Stimulated activated CD8-positive, alpha-beta memory T cell treated with anti-CD3 and anti-CD28 coated beads, Interleukin-4, amount 100 ng/mL, for 24 hours (primary cell): ENCODE results near the gene SORL1.

Source experiments
- DNase-seq: peaks from one replicate; pipeline ENCODE4 v3.0.0-alpha.2; 2020; ENCODE audit warnings: low read depth

SORL1 gene

DNA sequence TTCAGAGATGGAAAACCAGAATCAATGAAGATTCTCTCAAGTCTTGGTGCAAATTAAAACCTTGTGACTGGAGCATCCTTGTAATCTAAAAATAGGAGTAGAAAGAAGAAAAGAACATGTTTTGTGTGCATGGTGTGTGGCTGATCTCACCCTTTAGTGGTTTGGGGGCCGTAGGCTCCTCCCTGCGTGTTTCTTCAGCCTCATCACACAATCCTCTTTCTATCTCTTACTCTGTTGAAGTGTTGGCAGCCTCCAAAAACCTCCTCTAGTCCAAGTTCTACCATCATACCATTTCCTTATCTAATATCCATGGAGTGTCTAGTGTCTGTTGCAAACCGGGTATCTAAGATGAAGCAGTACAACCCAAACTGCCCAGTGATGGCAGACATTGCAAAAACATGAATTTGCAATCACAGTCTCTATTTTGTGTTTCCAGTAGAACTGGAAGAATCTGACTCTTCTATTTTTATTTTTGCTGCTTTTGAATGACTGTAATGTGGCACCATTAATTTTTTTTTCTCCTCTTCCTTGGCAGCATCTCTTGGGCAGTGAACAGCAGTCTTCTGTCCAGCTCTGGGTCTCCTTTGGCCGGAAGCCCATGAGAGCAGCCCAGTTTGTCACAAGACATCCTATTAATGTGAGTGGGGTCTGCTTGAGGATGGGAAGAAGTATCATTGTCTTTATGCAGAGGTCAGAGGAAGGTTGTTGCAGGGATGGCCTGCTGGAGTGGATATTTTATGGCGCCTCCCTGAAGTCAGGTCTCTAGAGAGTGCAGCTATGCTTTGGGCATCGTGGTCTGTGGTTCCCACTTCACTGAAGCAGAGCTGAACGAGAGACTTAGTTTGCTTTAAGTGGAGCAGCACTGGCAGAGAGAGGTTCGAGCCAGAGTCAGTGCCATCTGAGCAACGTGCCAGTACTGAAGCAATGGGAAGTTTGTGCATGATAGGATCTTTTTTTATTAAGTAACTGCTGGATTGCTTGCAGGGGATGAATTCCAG is 60.7 kb downstream of the SORL1 start:
- DNase-seq: no peak

DNA sequence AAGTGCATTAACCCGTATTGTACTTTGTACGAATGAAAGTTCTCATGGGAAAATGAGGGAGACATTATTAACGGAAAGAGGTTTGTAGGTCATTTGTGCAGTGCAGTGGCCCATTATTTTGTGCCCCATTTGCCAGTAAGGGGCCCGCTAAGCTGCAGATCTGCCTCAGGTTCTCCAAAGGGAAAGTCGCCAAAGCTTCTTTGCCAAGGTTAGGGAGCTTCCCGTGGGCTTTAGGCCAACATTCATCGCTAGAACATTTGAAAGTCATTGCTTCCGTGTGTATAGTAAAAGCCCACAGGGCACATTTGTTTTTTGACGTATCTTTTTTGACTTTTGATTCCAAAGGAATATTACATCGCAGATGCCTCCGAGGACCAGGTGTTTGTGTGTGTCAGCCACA is 61.7 kb downstream of the SORL1 start:
- DNase-seq: no peak

DNA sequence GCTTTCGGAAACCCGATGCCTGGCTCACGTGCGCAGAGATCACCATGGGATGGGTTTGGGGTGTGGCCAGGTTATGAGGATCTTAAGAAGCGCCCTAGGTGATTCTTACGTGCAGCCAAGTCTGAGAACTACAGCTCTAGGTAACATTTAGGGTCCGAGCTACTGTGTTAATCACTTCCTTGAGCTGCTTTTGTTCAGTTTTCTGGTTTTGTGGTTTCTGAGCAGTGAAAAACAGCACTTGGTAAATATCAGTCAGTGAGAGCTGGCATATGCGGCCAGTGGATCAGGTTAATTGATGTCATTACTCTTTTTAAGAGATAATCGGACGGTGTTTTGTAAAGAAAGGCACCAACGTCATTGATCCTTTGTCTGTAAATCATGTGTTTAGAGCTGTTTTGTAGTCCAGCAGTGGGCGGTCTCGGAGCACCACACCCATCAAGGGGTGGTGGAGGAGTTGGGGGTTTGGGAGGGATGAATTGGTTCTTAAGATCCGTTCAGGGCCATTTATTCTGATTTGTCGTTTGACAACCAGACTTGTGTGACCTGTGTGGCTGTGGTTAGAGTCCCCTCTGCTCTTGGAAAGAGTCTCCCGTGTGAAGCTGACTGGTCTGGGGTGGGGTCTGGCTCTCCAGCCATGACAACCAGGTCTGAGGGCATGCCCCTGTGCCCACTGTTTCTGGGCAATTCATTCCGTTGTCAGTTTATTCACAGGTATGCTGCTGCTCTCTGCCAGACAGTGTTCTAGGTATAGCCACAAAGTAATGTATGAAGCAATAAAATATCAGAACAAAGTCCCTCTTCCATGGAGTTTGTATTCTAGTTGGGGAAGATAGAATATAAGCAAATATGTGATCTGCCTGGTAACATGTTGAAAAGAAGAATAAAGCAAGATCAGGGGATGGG is 62.6 kb downstream of the SORL1 start:
- no peak for DNase-seq

DNA sequence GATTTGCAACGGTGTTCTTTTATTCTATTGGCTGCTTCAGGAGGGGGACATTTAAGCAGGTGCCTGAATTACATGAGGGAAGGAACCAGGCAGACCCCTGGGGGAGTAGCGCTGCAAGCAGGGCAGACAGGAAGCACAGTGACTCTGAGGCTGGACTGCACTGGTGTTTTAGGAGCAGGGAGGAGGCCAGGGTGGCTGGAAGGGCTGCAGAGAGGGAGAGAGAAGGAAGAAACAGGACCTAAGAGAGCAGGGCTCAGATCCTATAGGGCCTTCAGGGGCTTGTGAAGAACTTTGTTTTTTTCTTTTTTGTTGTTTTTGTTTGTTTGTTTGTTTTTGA is 63.2 kb downstream of the SORL1 start:
- no peak for DNase-seq

DNA sequence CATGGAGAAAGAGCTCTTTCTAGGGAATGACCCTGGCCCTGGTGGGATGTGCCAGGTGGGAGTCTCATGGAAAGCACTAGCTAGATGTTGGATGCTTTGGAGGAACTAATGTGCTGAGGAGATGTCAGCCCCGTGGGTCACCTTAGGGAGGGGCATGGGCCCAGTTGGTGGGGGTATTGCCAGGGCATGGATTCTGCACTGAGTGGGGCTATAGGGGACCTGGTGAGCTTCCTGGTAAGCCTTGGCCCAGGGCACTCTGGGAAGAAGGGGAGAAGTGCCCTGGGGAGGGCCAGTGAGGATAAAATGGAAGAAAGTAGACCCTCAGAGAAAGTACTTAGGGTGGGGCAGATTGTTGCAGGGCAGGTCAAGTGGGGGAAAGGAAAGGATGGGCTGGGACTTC is 65.9 kb downstream of the SORL1 start:
- DNase-seq: no peak

DNA sequence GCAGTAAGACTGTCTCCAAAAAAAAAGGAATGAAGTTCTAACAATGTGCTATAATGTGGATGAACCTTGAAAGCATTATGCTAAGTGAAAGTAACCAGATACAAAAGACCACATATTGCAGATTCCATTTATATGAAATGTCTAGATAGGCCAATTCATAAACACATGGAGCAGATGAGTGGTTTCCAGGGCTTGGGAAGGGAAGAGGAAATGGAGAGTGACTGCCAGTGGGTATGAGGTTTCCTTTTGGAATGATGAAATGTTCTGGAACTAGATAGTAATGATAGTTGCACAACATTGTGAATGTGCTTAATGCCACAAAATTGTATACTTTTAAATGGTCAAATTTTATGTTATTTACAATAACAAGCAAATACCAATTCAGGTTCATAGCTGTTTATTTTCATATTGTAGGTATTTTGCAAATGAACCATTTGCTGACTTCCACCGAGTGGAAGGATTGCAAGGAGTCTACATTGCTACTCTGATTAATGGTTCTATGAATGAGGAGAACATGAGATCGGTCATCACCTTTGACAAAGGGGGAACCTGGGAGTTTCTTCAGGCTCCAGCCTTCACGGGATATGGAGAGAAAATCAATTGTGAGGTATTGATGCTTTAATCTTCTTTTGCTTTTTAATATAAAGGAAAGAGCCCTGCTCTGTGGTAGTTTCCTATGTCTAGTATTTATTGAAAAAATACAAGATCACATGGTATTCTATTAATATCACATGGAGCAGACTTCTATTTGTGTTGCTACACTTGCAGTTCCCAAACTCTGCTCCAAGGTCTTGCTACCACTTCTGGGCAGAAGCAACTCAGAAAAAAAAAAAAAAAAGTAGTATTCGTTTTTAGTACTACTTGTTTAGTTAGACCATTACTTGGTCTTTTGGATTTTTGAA is 68.4 kb downstream of the SORL1 start:
- no peak for DNase-seq

DNA sequence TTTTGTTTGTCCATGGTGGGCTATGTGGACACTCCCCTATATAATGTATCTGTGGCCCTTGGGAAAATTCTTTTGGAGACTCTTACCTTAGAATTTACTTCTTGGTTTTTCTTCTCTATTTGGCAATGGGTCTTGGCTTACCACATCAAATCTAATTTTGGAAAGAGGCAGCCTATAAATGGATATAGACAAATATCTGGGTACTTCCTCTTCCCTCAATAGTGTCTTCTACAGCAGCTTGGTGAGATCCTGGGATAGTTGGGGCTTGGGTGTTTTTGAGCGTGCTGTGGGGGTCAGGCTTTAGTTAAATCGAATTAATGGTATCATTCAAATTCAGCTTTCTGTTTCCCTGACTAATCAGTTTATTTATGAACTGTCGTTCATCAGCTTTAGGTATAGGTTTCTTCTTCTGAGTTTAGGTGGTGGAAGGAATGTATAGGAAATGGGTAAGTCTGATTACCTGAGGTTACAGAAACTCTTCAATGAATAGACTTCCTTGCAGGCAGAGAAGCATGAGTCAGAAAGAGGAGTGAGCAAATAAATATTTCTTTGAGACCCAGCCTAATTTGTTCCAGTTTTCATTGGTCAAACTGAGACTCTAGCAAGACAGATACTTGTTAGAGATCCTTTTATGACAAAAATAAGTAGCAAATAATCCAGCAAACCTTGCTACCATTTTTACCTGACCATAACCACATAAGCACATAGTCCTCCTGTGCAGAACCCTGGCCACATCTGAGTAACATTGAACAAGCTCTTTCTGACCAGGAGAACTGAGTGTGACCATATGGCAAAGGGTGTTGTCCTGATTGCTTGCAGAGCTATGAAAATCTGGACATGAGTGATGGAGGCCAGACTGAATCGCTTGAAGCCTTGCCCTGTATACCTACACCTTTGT is 69.3 kb downstream of the SORL1 start:
- DNase-seq: no peak

DNA sequence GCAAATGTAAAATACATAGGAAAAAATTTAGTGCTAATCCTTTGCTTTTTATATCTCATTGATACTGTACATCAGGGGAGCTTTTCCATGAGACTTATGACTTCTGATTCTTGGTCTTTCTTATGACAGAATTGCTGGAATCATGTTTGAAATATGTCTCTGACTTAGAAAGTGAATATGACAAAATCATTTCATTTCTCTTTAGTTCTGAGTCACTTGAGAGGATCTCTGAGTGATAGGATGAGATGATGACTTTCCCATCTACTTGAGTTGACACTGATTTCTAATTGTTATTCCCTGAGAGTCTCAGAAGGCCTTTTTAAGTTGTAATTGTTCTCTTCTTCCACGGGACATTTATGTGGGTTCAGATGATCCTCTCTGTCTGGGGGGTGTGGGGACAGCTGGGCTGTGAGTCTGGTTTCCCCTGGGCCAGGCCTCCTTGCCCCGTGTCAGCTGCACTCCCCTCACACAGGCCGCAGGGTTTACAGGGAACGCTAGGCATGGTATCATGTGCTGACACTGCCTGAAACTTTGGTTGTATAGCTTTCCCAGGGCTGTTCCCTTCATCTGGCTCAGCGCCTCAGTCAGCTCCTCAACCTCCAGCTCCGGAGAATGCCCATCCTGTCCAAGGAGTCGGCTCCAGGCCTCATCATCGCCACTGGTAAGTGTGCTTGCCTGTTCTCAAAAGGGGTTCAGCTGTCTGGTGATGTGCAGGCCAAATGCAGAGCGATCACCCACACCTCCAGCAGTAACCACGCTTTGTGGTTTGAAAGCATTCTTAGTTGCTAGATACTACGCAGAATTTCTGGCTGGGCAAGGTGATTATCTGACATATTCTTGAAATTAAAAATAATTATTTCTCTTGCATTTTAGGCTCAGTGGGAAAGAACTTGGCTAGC is 70.2 kb downstream of the SORL1 start:
- no peak for DNase-seq

DNA sequence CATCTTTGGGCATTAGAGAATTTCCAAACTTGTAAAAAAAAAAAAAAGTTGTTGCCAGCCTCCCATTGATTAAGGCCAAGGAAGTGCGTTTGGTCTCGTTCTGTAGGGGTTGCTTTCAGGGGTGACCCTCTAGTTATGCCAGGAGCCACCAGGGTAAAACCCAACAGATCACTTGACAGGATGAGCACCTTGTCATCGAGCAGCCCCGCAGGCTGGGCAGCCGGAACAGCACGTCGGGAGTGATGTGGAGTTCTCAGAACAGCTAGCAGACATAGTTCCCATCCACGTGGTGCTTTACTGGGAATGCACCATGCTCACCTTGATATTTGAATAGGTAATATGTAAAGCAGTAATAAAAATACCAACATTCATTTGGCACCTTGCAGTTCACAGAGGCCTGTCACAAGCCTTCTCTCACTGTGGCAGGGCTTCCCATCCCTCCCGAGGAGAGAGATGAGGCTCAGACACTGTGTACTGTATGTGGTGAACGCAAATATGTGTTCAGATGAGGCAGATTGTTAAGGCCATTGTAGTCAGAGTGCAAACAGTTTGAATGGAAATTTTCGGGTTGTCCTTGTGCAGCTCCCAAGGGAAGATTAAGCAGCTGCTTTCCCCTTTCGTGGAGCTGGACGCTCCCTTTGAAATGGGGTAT is 71.6 kb downstream of the SORL1 start:
- no peak for DNase-seq

DNA sequence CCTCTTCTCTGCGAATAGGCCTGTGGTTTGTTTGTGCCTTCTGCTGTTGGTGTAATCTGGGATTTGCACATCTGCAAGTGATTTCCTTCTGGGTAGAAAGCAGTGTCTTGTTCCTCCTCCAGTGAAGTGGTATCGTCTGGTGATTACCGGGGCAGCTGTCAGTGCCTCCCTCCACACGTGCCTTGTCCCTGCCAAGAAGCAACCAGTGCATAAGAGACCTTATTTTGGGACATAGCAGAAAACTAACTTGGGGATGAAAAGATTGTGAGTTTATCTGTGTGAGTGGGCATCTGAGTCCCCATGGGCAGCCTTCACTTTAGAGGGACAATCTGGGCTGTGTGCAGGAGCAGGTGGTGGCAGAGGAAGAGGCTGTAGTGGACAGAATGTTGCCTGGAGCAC is 72.1 kb downstream of the SORL1 start:
- no peak for DNase-seq

DNA sequence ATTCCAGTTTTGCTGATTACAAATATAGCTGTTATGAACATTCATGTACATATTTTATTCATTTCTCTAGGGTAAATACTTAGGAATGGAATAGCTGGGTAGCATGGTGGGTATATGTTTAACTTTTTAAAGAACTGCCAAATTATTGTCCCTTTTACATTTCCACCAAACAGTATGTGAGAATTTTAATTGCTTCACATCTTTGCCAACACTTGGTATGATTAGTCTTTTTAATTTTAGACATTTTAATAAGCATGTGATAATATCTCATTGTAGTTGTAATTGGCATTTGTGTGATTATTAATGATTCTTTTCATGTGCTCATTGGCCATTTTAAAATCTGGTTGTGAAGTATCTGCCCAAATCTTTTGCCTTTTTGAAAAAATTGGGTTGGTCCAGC is 73.3 kb downstream of the SORL1 start:
- DNase-seq: no peak

DNA sequence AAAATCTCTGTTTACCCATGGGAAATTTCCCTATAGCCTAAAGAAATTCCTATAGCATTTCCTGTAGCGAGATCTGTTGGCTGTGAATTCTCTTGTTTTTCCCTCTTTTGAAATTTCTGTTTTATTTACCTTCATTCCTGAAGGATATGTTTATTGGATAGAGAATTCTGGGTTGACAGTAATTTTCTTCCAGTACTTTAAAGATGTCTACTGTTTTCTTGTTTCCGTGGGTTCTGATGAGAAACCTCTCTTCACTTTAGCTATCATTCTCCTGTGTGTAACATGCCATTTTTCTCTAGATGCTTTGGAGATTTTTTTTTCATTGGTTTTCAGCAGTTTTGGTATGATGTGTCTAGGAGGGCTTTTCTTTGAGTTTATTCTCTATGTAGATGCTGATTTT is 78.1 kb downstream of the SORL1 start:
- DNase-seq: no peak

DNA sequence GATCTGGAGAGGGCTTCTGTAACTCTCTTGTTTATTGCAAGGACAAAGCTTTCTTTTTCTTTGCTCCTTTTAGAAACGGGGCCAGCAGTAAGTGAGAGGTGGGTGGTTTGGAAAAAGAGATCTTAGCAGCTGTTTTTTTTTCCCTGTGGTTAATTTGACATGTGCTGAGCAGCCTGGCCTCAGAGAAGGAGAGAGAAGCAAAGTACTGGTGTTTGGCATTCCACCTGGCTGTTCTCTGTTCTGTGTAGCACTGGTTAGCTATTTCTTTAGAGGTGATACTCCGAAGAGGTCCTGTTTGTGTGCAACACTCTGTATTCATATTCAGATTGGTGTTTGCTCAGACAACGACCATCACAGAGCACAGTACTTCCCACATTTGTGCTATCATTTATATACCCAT is 81.5 kb downstream of the SORL1 start:
- no peak for DNase-seq

DNA sequence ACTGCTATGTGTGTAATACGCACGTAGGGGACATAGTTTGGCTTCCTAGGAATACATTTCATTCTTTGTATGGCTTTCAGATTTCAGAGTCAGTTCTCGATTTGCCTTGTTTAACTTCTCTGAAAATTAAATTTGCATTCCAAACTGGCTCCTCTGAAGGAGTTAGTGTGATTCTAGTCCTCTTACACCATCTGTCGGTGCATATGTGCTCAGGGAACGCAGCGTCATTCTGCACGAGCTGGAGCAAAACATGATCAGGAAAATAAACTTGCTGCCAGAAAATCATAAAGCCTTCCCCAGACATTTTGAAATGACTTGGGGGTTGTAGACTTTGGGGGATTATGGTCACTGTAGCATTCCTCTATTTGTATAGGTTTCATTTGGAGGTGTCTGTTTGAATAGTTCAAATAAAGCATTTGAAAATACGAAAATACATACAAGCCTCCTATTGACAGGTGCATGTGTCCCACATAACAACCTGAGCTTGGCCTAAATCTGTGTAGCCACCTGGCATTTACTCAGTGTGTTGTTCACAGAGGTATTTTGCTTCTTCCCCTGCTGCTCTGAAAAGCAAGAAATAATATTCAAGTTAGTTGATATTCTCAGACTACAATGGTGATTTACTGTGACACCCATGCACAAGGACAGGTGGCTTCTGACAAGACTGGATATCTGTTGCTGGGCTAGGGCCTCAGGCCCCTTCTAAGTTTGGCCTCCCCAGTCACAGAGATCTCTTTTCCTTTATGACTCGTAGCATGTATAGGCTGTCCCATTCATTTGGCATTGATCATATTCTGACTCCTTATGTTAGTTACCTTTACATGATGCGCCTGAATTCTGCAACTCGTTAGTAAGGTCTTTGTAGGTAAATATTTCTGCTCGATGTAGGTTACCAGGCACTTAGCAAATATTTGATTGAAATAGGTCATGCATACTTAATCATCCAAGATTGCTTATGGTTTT is 82.3 kb downstream of the SORL1 start:
- DNase-seq: no peak

DNA sequence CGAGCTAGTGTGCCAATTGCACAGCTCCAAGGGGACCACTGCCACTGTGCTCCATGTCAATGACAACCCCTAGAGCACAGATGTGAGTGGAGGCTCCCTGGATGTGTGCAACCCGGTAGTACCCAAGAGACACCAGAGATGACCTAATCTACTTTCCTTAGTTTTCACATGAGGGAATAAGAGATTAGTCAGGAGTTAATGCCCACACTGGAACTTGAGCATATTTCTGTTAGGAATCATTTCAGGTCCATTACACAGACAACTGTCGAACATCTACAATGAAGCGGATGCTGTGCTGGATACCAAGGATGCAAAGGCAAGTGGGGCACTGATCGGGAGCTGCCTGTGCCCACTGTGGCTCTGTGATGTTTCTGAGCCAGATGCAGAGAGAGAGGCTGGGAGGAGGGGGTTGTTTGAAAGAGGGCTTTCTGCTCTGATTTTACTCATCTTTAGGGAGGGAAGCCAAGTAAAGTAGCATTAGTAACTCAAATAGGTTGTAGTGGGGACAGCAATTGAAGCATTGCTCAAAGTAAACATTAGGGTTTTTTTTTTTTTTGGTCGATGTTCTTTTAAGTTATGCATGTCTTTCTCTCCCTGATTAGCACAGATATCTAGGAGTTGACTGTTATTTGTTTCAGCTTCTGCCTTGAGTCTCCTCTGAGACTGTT is 83.1 kb downstream of the SORL1 start:
- no peak for DNase-seq

DNA sequence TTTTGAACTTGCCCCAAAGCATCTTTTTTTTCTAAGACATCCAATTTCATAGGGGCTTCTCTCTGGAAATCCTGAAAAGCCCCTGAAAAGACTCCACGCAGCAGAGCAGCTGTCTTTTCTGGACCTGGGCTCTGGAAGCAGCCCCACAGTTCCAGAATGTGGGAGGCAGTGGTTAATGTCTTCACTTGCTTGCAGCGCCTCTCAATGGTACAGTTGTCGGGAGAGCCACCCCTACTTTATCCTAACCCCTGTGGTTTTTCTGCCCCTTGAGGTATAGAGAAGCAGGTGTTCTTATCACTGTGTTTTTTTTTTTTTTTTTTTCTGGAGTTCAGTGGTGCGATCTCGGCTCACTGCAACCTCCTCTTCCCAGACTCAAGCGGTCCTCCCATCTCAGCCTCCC is 84.0 kb downstream of the SORL1 start:
- DNase-seq: no peak

DNA sequence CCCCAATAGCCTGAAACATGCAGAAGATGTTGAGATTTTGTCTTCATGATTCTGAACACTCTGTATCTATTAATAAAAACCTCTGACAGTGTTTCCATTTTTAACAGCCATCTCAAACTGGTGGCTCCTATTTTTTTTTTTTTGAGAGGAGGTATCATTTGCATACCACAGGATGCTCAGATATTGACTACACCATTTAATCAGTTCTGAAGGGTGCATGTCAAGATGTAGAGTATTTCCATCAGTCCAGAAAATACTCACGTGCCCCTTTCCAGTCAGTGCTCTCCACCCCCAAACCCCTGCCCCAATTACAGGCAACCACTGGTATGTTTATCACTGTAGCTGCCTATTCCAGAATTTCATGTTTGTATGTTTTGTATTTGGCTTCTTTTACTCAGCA is 85.9 kb downstream of the SORL1 start:
- no peak for DNase-seq

DNA sequence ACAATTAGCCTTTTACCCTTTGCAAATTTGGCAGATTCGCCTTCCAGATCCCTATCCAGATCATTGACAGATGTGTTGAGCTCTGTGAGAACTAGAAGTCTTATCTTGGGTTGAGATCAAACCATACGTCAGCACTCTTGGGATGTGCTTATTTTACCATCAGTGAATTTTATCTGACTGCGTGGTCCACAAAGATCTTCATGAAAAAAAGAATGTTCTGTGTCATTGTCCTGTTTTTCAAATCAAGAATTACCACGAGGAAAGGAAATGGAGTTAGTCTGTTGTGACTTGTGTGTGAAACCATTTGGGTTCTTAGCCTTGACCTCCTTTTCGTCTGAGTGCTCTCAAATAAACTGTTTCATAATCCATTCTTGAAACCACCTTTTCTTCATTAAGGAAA is 86.9 kb downstream of the SORL1 start:
- no peak for DNase-seq
